HTERT RPE-1 (cell line): ENCODE results near the gene REELD1.

Experiments
- in situ Hi-C: fragments of 300-500 bp; cut with MboI; formaldehyde crosslinking; loops from 4 replicates; pipeline ENCODE4 v1.14.3; 2020; ENCODE audit warnings: low sequenced_read_pairs

Gene REELD1

GRCh38 chr4:146214238-146214637, at the start of gene REELD1:
TSS of gene REELD1 (plus strand) at chr4:146214538. CDS start at chr4:146216953, 2,415 bp downstream.
- in situ Hi-C loops, result no loop called here

GRCh38 chr4:146165221-146165620, 49.1 kb upstream of the REELD1 start:
- in situ Hi-C loops, result no loop called here

- in situ Hi-C loops, result no loop called here
These were observed 48.5 kb upstream of the REELD1 start for GRCh38 chr4:146165840-146166239.

GRCh38 chr4:146170149-146170548, 44.2 kb upstream of the REELD1 start:
- in situ Hi-C loops, result no loop called here

- in situ Hi-C loops, result no loop called here
These were observed 38.5 kb upstream of the REELD1 start, which contains the start of gene LSM6 for GRCh38 chr4:146175541-146176453. TSS of gene LSM6 (plus strand) at chr4:146175718. CDS start at chr4:146182922, 7,204 bp downstream.

GRCh38 chr4:146176891-146177290, 37.4 kb upstream of the REELD1 start:
- in situ Hi-C loops, result no loop called here

GRCh38 chr4:146178126-146178525, 36.2 kb upstream of the REELD1 start:
- in situ Hi-C loops, result no loop called here

- in situ Hi-C loops, result no loop called here
These were observed 34.5 kb upstream of the REELD1 start for GRCh38 chr4:146179784-146180370.

- in situ Hi-C loops, result no loop called here
These were observed 31.9 kb upstream of the REELD1 start for GRCh38 chr4:146182443-146182842.

GRCh38 chr4:146183209-146183608, 31.1 kb upstream of the REELD1 start:
- in situ Hi-C loops, result no loop called here

- in situ Hi-C loops, result no loop called here
These were observed 28.3 kb upstream of the REELD1 start for GRCh38 chr4:146186041-146186440.

GRCh38 chr4:146186596-146186995, 27.7 kb upstream of the REELD1 start:
- in situ Hi-C loops, result no loop called here

- in situ Hi-C loops, result no loop called here
These were observed 23.9 kb upstream of the REELD1 start for GRCh38 chr4:146190456-146190855.

- in situ Hi-C loops, result no loop called here
These were observed 22.4 kb upstream of the REELD1 start for GRCh38 chr4:146191766-146192458.

GRCh38 chr4:146193628-146194027, 20.7 kb upstream of the REELD1 start:
- in situ Hi-C loops, result no loop called here

- in situ Hi-C loops, result no loop called here
These were observed 20.1 kb upstream of the REELD1 start for GRCh38 chr4:146194212-146194611.

GRCh38 chr4:146202665-146203064, 11.7 kb upstream of the REELD1 start:
- in situ Hi-C loops, result no loop called here

- in situ Hi-C loops, result no loop called here
These were observed 6.9 kb upstream of the REELD1 start for GRCh38 chr4:146207410-146207809.

GRCh38 chr4:146210890-146211289, 3.4 kb upstream of the REELD1 start:
- in situ Hi-C loops, result no loop called here

- in situ Hi-C loops, result no loop called here
These were observed 2.9 kb upstream of the REELD1 start for GRCh38 chr4:146211440-146211839.

- in situ Hi-C loops, result no loop called here
These were observed 1.6 kb upstream of the REELD1 start for GRCh38 chr4:146212781-146213180.

- in situ Hi-C loops, result no loop called here
These were observed 8.0 kb downstream of the REELD1 start for GRCh38 chr4:146222313-146222712.
